Keratinocyte (primary cell): ENCODE results near the gene ADPGK. TPM values are rescaled to one million over a fixed set of nuclear protein-coding genes. Genes with fewer than 3 reads are reported as not detected.
"Not testable (repeated sequence)": the region's sequence is repeated elsewhere in the genome, so short reads cannot be mapped to it uniquely, and the experiment has no call there.

Experiments
- DNase-seq: peaks from one replicate; pipeline ENCODE4 v3.0.0-alpha.2; 2011; ENCODE audit warnings: low read depth, missing footprints, low spot score
- FAIRE-seq: peaks from 2 replicates; lab custom pipeline; 2011; peaks lifted over from hg19 to GRCh38; lab: Jason Lieb, UNC
- H2AFZ ChIP-seq: 2 replicates; pipeline ENCODE4 v1.6.0; 2012; ENCODE audit warnings: low read length, control low read depth, inconsistent platforms; ENCODE audit not compliant: control insufficient read depth
- H3K27ac ChIP-seq: 2 replicates; pipeline ENCODE4 v1.5.1; 2011; ENCODE audit warnings: low read length; ENCODE audit not compliant: control insufficient read depth, insufficient read depth
- H3K27me3 ChIP-seq: 3 replicates; pipeline ENCODE4 v1.6.0; 2011; ENCODE audit warnings: low read length; ENCODE audit not compliant: control insufficient read depth, insufficient read depth; ENCODE audit errors: extremely low read depth
- H3K36me3 ChIP-seq, 2 experiments: 2 replicates in 1 of 2; 3 replicates in 1 of 2; pipeline ENCODE4 v1.5.1; 2011; ENCODE audit warnings: low read length in 2 of 2, mild to moderate bottlenecking in 1 of 2; ENCODE audit not compliant: control insufficient read depth in 2 of 2, insufficient read depth in 2 of 2; ENCODE audit errors: extremely low read depth in 1 of 2
- H3K4me1 ChIP-seq: 3 replicates; pipeline ENCODE4 v1.5.1; 2011; ENCODE audit warnings: low read length; ENCODE audit not compliant: control insufficient read depth, insufficient read depth; ENCODE audit errors: extremely low read depth
- H3K4me2 ChIP-seq: 3 replicates; pipeline ENCODE4 v1.6.0; 2011; ENCODE audit warnings: low read depth, low read length; ENCODE audit not compliant: control insufficient read depth, insufficient read depth; ENCODE audit errors: extremely low read depth
- H3K4me3 ChIP-seq, 3 experiments: fragments of 200-600 bp in 1 of 3; sonication (generic) in 1 of 3; 2 replicates in 2 of 3; 3 replicates in 1 of 3; pipeline ENCODE4 v1.5.1; 2011 to 2016; ENCODE audit warnings: low read length in 3 of 3, mild to moderate bottlenecking in 3 of 3, control low read depth in 2 of 3, inconsistent platforms in 1 of 3, low read depth in 1 of 3, mixed read lengths in 1 of 3, mixed run types in 1 of 3, moderate library complexity in 1 of 3; ENCODE audit not compliant: control insufficient read depth in 2 of 3, insufficient read depth in 2 of 3; ENCODE audit errors: extremely low read depth in 1 of 3
- H3K79me2 ChIP-seq: 2 replicates; pipeline ENCODE4 v1.6.0; 2012; ENCODE audit warnings: low read length; ENCODE audit not compliant: control insufficient read depth, insufficient read depth
- H3K9ac ChIP-seq: 3 replicates; pipeline ENCODE4 v1.6.0; 2011; ENCODE audit warnings: low read length; ENCODE audit not compliant: control insufficient read depth, insufficient read depth; ENCODE audit errors: extremely low read depth
- H3K9me1 ChIP-seq: 3 replicates; pipeline ENCODE4 v1.6.0; 2011; ENCODE audit warnings: low read length; ENCODE audit not compliant: control insufficient read depth, insufficient read depth; ENCODE audit errors: extremely low read depth
- H3K9me3 ChIP-seq: 2 replicates; pipeline ENCODE4 v1.5.1; 2012; ENCODE audit warnings: low read depth, low read length; ENCODE audit not compliant: control insufficient read depth
- H4K20me1 ChIP-seq: 3 replicates; pipeline ENCODE4 v1.6.0; 2011; ENCODE audit warnings: low read length; ENCODE audit not compliant: control insufficient read depth, insufficient read depth; ENCODE audit errors: extremely low read depth
- EZH2 ChIP-seq: IDR thresholded peaks from one replicate; pipeline ENCODE4 v1.6.1; 2012; ENCODE audit warnings: inconsistent platforms, mild to moderate bottlenecking, low read length, moderate library complexity
- dilution Hi-C: fragments of 300-500 bp; cut with MboI; formaldehyde crosslinking; loops from one replicate; pipeline ENCODE4 v1.7.0; 2020; ENCODE audit warnings: low sequenced_read_pairs; ENCODE audit not compliant: extremely low pct_ligation_motif_present
- polyA plus RNA-seq, 5 experiments: library from polyadenylated mRNA; depleted of rRNA in 3 of 5; stranded (reverse) in 3 of 5; stranded (forward) in 1 of 5; unstranded in 1 of 5; fragments of >200 nt; gene quantifications; 1 replicate in 1 of 5; 2 replicates in 3 of 5; 3 replicates in 1 of 5; pipeline versions ENCODE4 v1.2.1 to v1.2.3, GENCODE V29; 2011 to 2012; ENCODE audit warnings: missing spikeins in 2 of 5, low read depth in 1 of 5, low replicate concordance in 1 of 5
- TF ChIP-seq, protein P1 (sequence below), 3 experiments: IDR thresholded peaks in 1 of 3; conservative IDR thresholded peaks in 1 of 3; optimal IDR thresholded peaks in 1 of 3; 2 replicates in 2 of 3; 3 replicates in 1 of 3; pipeline versions ENCODE3 to v1.5.1; 2011; ENCODE audit warnings: low read length in 3 of 3, mild to moderate bottlenecking in 3 of 3, moderate library complexity in 2 of 3, control low read depth in 1 of 3, inconsistent platforms in 1 of 3; ENCODE audit not compliant: insufficient read depth in 2 of 3; ENCODE audit errors: extremely low read depth in 1 of 3

Gene ADPGK
- polyA plus RNA-seq, 1 donor (not counting 4 experiments of a cell fraction or from before 2014, with no cell fraction given): 62.3 TPM

DNA sequence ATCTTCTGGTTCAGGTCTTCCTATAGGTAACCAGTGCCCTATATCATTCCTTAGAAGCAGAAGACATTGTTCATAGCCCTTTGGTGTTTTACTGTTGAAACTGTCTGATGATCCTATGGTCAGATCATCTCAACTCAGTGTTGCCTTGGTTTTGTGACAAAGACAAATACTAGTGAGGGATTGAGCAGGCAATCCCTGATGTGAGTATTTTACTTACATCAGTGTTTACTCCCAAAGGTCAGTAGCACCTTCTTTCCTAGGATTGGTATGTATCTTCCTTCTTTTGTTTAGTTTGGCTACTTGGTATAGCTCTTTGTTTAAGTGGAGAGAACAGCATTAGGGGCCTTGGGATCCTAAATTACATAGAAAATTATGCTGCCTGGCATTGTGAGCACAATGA, 56.4 kb downstream of the ADPGK start:
- H3K27me3 ChIP-seq: no peaks in the 10 kb centered on the region
- no peaks in the 10 kb centered on the region for H3K4me1 ChIP-seq
- H3K27ac ChIP-seq: no peak overlapping the region
- no peaks in the 10 kb centered on the region for H3K9me3 ChIP-seq
- H3K36me3 ChIP-seq: peaks cover 0 to 3% of the 10 kb centered on the region in 2 experiments
- dilution Hi-C loops: no loop called here
- FAIRE-seq: no peak
- no peaks in the 10 kb centered on the region for H4K20me1 ChIP-seq
- no peak overlapping the region for H3K9ac ChIP-seq
- H2AFZ ChIP-seq: no peak overlapping the region
- no peak overlapping the region for H3K4me3 ChIP-seq
- H3K9me1 ChIP-seq: no peaks in the 10 kb centered on the region
- no peak for DNase-seq
- no peak overlapping the region for H3K4me2 ChIP-seq
- no peaks in the 10 kb centered on the region for H3K79me2 ChIP-seq
- TF ChIP-seq EZH2: no peak
- TF ChIP-seq, protein P1, sequence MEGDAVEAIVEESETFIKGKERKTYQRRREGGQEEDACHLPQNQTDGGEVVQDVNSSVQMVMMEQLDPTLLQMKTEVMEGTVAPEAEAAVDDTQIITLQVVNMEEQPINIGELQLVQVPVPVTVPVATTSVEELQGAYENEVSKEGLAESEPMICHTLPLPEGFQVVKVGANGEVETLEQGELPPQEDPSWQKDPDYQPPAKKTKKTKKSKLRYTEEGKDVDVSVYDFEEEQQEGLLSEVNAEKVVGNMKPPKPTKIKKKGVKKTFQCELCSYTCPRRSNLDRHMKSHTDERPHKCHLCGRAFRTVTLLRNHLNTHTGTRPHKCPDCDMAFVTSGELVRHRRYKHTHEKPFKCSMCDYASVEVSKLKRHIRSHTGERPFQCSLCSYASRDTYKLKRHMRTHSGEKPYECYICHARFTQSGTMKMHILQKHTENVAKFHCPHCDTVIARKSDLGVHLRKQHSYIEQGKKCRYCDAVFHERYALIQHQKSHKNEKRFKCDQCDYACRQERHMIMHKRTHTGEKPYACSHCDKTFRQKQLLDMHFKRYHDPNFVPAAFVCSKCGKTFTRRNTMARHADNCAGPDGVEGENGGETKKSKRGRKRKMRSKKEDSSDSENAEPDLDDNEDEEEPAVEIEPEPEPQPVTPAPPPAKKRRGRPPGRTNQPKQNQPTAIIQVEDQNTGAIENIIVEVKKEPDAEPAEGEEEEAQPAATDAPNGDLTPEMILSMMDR (optimal IDR thresholded peaks at IDR 0.05 in 1 of 3, IDR thresholded peaks at IDR 0.05 in 1 of 3, conservative IDR thresholded peaks at IDR 0.05 in 1 of 3; ENCODE audit: extremely low read depth in 1 of 3, insufficient read depth in 2 of 3, low read length in 3 of 3): no peak

DNA sequence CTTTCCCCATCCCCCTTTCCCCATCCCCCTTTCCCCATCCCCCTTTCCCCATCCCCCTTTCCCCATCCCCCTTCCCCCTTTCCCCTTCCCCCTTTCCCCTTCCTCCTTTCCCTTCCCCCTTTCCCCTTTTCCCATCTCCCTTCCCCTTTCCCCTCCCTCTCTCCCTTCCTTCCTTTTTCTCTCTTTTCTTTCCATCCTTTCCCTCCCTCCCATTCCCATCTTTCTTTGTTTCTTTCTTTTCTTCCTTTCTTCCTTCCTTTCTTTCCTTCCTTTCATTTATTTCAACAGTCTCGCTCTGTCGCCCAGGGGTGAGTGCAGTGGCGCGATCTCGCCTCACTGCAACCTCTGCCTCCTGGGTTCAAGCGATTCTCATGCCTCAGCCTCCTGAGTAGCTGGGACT, 57.7 kb downstream of the ADPGK start:
- H2AFZ ChIP-seq, DNase-seq, dilution Hi-C loops, FAIRE-seq, H3K4me1 ChIP-seq, H3K4me2 ChIP-seq, H3K9me1 ChIP-seq, H3K27ac ChIP-seq, H3K9ac ChIP-seq, H4K20me1 ChIP-seq, H3K4me3 ChIP-seq, H3K36me3 ChIP-seq, H3K9me3 ChIP-seq, H3K27me3 ChIP-seq, H3K79me2 ChIP-seq: not testable (repeated sequence)

DNA sequence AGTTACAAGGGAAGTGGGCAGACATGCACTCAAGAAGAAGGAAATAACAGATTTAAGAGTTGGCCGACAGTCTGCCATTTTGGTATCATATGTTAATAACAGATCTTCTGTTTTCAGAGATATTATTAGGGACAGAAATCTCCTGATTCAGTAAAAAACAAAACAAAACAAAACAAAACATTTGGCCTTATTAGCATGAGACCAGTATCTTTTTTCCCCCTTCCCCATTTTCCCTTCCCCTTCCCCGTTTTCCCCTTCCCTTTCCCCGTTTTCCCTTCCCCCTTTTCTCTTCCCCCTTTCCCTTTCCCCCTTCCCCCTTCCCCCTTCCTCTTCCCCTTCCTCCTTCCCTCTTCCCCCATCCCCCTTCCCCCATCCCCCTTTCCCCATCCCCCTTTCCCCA, 58.1 kb downstream of the ADPGK start:
- Histone ChIP-seq H3K4me3 (no peak overlapping the region), H3K9me1 (no peaks in the 10 kb centered on the region), H3K9me3 (no peaks in the 10 kb centered on the region), H3K27me3 (no peaks in the 10 kb centered on the region), H3K36me3 (no peaks in the 10 kb centered on the region), H3K27ac (no peak overlapping the region), H4K20me1 (no peaks in the 10 kb centered on the region), H3K79me2 (no peaks in the 10 kb centered on the region), H3K9ac (no peak overlapping the region), H3K4me2 (no peak overlapping the region), H2AFZ (no peak overlapping the region), H3K4me1 (no peaks in the 10 kb centered on the region)
- FAIRE-seq (no peak), DNase-seq (no peak)
- dilution Hi-C loops: no loop called here
- TF ChIP-seq, protein P1 (optimal IDR thresholded peaks at IDR 0.05 in 1 of 3, IDR thresholded peaks at IDR 0.05 in 1 of 3, conservative IDR thresholded peaks at IDR 0.05 in 1 of 3; ENCODE audit: extremely low read depth in 1 of 3, insufficient read depth in 2 of 3, low read length in 3 of 3): no peak
- TF ChIP-seq EZH2: no peak
